Testis (tissue), 2 donors: ENCODE results near the gene CADPS.

Source experiments
- CTCF ChIP-seq, 3 experiments: fragments of 450-650 bp in 2 of 3; fragments of 200-600 bp in 1 of 3; sonication (generic) in 1 of 3; IDR thresholded peaks; one replicate each; pipeline ENCODE4 v1.5.1; 2016 to 2019; ENCODE audit warnings: antibody characterized with exemption in 3 of 3, mild to moderate bottlenecking in 2 of 3, moderate library complexity in 1 of 3
- POLR2A ChIP-seq: fragments of 450-650 bp; IDR thresholded peaks from one replicate; pipeline ENCODE4 v1.6.1; 2017; ENCODE audit warnings: antibody characterized with exemption, mild to moderate bottlenecking, moderate library complexity

GRCh38 chr3:62356356-62356755 lies 518.9 kb downstream of the CADPS start:
- TF ChIP-seq CTCF (IDR thresholded peaks at IDR 0.05) (no peak), POLR2A (no peak)
